SK-N-MC (cell line): ENCODE measurements around the gene JPT1.

Source experiments
- DNase-seq: peaks from one replicate; pipeline ENCODE4 v3.0.0-alpha.2; 2011; ENCODE audit warnings: low read depth, low spot score
- H3K27ac ChIP-seq: fragments of 200-600 bp; sonication (generic); 2 replicates; pipeline ENCODE4 v1.5.1; 2016; ENCODE audit warnings: mixed run types
- H3K36me3 ChIP-seq: fragments of 200-600 bp; sonication (generic); 2 replicates; pipeline ENCODE4 v1.6.1; 2017; ENCODE audit warnings: antibody characterized with exemption, low read length, mixed read lengths; ENCODE audit not compliant: insufficient read depth
- H3K4me3 ChIP-seq: fragments of 200-600 bp; sonication (generic); 2 replicates; pipeline ENCODE4 v1.5.1; 2016
- H3K9ac ChIP-seq: fragments of 200-600 bp; sonication (generic); 2 replicates; pipeline ENCODE4 v1.8.0; 2017; ENCODE audit warnings: mixed run types, mixed read lengths; ENCODE audit not compliant: insufficient read length
- H3K9me3 ChIP-seq: fragments of 200-600 bp; sonication (generic); 2 replicates; pipeline ENCODE4 v1.6.1; 2017; ENCODE audit warnings: low read depth, mild to moderate bottlenecking, antibody characterized with exemption, low read length, moderate library complexity, mixed read lengths
- EZH2 ChIP-seq: fragments of 200-600 bp; sonication (generic); IDR thresholded peaks from one replicate; pipeline ENCODE4 v1.6.1; 2017; ENCODE audit warnings: antibody characterized with exemption
- FOXP2 ChIP-seq: optimal IDR thresholded peaks from 2 replicates; pipeline ENCODE3; 2011; ENCODE audit warnings: mild to moderate bottlenecking, moderate library complexity; ENCODE audit not compliant: insufficient read depth; ENCODE audit errors: extremely low read length, control extremely low read depth
- POLR2AphosphoS5 ChIP-seq: IDR thresholded peaks from 2 replicates; pipeline ENCODE4 v1.6.1; 2012; ENCODE audit warnings: mild to moderate bottlenecking, low read depth, low read length, borderline replicate concordance

JPT1 gene

DNA sequence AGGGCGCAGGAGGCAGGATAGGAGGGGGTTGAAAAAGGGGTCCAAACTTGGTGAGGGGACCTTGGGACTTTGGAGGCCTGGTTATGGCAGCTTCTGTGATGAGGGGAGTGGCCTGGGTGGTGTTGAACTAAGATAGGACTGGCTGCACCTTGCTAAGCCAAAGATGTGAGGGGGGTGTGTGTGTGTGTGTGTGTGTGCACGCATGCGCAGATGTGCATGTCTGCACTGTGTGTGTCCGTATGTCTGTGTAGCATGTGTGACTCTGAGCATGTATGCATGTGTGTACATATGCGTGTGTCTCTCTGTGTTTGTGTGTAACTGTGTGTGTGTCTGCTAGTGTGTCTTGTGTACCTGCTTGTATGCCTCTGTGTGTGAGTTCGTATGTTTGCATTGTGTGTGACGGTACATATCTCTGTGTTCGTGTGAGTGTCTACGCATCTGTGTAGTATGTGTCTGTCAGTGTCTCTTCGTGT, 62.4 kb downstream of the JPT1 start:
- DNase-seq, result no peak
- H3K36me3 ChIP-seq, result no peaks in the 10 kb centered on the region
- H3K9ac ChIP-seq, result no peak overlapping the region
- H3K27ac ChIP-seq, result peak overlapping the region; percentile 86
- no peak overlapping the region for H3K4me3 ChIP-seq
- TF ChIP-seq POLR2AphosphoS5 (no peak), FOXP2 (no peak), EZH2 (no peak)
- no peaks in the 10 kb centered on the region for H3K9me3 ChIP-seq

DNA sequence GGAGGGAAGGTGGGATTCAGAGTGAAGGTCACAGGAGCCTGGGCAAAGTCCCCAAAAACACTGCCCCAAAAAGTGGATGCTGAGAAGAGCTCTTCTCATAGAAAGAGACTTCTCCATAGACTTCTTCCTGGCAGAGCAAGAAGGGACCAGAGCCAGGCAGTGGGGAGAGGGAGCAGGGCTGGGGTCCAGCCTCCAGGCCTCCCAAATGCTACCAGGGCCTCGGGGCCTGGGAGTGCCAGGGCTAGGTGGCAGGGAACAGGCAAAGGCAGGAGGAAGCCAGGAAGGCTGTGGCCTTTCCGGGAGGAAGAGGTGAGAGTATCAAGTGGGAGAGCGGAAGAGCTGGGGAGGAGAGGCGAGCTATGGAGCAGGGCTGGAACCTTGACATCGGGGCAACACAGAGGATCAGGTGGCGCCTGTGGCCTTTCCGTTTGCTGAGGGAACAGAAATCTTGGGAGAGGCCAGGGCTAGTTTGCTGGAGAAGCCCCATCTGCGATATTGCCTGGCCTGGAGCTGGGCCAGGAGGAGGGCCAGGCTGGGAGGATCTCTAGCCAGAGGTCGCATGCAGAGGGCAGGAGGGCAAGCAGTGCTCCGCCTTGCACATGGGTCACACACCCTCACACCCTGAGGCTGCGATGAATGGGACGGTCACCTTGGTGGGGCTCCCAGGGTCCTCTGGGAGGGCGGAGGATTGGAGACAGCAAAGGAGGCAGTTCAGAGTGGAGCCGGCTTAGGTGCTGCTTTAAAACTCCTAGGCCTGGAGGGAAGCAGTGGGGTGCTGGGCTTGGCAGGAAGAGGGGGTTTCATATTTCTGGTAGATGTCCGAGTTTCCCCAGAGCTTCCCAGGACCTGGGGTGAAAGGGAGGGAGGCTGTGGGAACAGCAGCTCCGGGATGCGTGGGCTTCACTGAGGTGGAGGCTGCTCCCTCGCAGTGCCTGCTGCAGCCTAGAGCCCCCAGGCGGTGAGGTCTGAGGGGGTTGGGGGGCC, 63.1 kb downstream of the JPT1 start:
- Histone ChIP-seq H3K36me3 (no peaks in the 10 kb centered on the region), H3K9ac (peak overlapping the region; percentile 26), H3K4me3 (no peak overlapping the region), H3K27ac (peak overlapping the region; percentile 69), H3K9me3 (no peaks in the 10 kb centered on the region)
- no peak for DNase-seq
- TF ChIP-seq POLR2AphosphoS5, result no peak
- TF ChIP-seq FOXP2, result no peak
- no peak for TF ChIP-seq EZH2

GRCh38 chr17:75088465-75089417, 65.6 kb downstream of the JPT1 start:
- H3K9me3 ChIP-seq, result no peaks in the 10 kb centered on the region
- no peak overlapping the region for H3K9ac ChIP-seq
- no peaks in the 10 kb centered on the region for H3K36me3 ChIP-seq
- no peak for TF ChIP-seq POLR2AphosphoS5
- TF ChIP-seq EZH2, result no peak
- TF ChIP-seq FOXP2, result no peak
- DNase-seq, result no peak
- H3K4me3 ChIP-seq, result no peak overlapping the region
- H3K27ac ChIP-seq, result no peak overlapping the region

- H3K9ac ChIP-seq, result peak within 1 kb of the TSS; percentile 66
- H3K9me3 ChIP-seq, result no peaks in the 10 kb centered on the region
- no peak for DNase-seq
- no peaks in the 10 kb centered on the region for H3K36me3 ChIP-seq
- H3K27ac ChIP-seq, result peak within 1 kb of the TSS; percentile 26
- TF ChIP-seq POLR2AphosphoS5 (peak; percentile 73), EZH2 (no peak)
- peak within 1 kb of the TSS; percentile 79 for H3K4me3 ChIP-seq
Observed at GRCh38 chr17:75087558-75088453, 66.5 kb downstream of the JPT1 start, which contains the start of gene SLC16A5. Gene SLC16A5 (plus strand): TSS chr17:75087954. CDS start chr17:75093637, 5,683 bp downstream.

DNA sequence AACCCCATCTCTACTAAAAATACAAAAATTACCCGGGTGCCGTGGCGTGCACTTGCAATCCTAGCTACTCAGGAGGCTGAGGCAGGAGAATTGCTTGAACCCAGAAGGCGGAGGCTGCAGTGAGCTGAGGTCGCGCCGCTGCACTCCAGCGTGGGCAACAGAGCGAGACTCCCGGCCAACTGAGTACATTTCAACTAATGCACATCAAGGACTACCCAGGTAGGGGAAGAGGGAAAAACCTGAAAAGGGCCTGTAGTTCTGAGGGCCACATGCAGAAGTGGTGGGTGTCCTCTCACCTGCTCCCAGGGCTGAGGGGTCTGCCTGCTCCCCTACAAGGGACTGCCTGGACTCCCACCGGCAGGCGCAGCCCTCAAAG, 67.1 kb downstream of the JPT1 start:
- no peak for TF ChIP-seq EZH2
- DNase-seq, result no peak
- peak overlapping the region; percentile 66 for H3K9ac ChIP-seq
- H3K27ac ChIP-seq, result peak overlapping the region; percentile 26; the same call in 1 of the 2 replicates
- H3K4me3 ChIP-seq, result peak overlapping the region; percentile 79
- H3K9me3 ChIP-seq, result no peaks in the 10 kb centered on the region
- H3K36me3 ChIP-seq, result no peaks in the 10 kb centered on the region

GRCh38 chr17:75086496-75087181, 67.7 kb downstream of the JPT1 start:
- DNase-seq, result no peak
- Histone ChIP-seq H3K36me3 (no peaks in the 10 kb centered on the region), H3K9me3 (no peaks in the 10 kb centered on the region), H3K27ac (no peak overlapping the region), H3K9ac (no peak overlapping the region), H3K4me3 (no peak overlapping the region)
- TF ChIP-seq EZH2 (no peak), FOXP2 (no peak), POLR2AphosphoS5 (no peak)
